ENCODE measurements around the gene HIPK4. TPM values are rescaled to one million over a fixed set of nuclear protein-coding genes. Genes with fewer than 3 reads are reported as not detected.
"Not testable (repeated sequence)": the region's sequence is repeated elsewhere in the genome, so short reads cannot be mapped to it uniquely, and the experiment has no call there.

Gene HIPK4
- total RNA-seq, 2 donors from 2014 or later: not detected

GRCh38 chr19:40413291-40413845 lies 23.4 kb upstream of the HIPK4 start, which contains the start of gene PRX:
TSS of gene PRX (minus strand) at chr19:40413378. CDS start at chr19:40407932, 5,446 bp downstream.
- TF ChIP-seq, protein P1, sequence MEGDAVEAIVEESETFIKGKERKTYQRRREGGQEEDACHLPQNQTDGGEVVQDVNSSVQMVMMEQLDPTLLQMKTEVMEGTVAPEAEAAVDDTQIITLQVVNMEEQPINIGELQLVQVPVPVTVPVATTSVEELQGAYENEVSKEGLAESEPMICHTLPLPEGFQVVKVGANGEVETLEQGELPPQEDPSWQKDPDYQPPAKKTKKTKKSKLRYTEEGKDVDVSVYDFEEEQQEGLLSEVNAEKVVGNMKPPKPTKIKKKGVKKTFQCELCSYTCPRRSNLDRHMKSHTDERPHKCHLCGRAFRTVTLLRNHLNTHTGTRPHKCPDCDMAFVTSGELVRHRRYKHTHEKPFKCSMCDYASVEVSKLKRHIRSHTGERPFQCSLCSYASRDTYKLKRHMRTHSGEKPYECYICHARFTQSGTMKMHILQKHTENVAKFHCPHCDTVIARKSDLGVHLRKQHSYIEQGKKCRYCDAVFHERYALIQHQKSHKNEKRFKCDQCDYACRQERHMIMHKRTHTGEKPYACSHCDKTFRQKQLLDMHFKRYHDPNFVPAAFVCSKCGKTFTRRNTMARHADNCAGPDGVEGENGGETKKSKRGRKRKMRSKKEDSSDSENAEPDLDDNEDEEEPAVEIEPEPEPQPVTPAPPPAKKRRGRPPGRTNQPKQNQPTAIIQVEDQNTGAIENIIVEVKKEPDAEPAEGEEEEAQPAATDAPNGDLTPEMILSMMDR (IDR thresholded peaks at IDR 0.05): no peak
- H3K4me3 ChIP-seq: no peak within 1 kb of the TSS
- H3K9me3 ChIP-seq: no peaks in the 10 kb centered on the region
- H3K36me3 ChIP-seq: no peaks in the 10 kb centered on the region
- no peaks in the 10 kb centered on the region for H3K27me3 ChIP-seq
- no peak for DNase-seq
- H3K4me1 ChIP-seq: no peaks in the 10 kb centered on the region
- H3K27ac ChIP-seq: no peak within 1 kb of the TSS
- intact Hi-C loops (cut with DNase I): no loop called here
- no peak within 1 kb of the TSS for H3K9ac ChIP-seq (ENCODE audit: low read depth in 2 of 2, low read length in 2 of 2)

DNA sequence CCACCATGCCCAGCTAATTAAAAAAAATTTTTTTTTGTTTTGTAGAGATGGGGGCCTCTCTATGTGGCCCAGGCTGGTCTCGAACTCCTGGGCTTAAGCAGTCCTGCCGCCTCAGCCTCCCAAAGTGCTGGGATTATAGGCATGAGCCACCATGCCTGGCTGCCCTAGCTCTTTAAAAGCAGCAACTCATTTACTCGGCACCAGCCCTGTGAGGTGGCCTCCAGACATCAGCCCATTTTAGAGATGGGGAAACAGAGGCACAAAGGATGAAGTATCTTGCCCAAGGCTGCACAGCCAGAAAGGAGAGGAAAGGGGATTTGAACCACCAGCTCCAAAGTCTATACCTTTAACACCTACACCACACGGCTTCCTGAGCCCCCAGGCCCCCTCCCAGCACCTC lies 22.9 kb upstream of the HIPK4 start:
- intact Hi-C loops (cut with DNase I): no loop called here
- Histone ChIP-seq H3K27me3 (no peaks in the 10 kb centered on the region), H3K36me3 (no peaks in the 10 kb centered on the region), H3K4me1 (no peaks in the 10 kb centered on the region), H3K9me3 (no peaks in the 10 kb centered on the region), H3K9ac (ENCODE audit: low read depth in 2 of 2, low read length in 2 of 2) (no peak overlapping the region), H3K4me3 (no peak overlapping the region), H3K27ac (no peak overlapping the region)
- TF ChIP-seq, protein P1 (IDR thresholded peaks at IDR 0.05): no peak
- no peak for DNase-seq

GRCh38 chr19:40411958-40412499 lies 22.0 kb upstream of the HIPK4 start:
- Histone ChIP-seq H3K27ac (no peak overlapping the region), H3K4me1 (no peaks in the 10 kb centered on the region), H3K9ac (ENCODE audit: low read depth in 2 of 2, low read length in 2 of 2) (no peak overlapping the region), H3K9me3 (no peaks in the 10 kb centered on the region), H3K36me3 (no peaks in the 10 kb centered on the region), H3K4me3 (no peak overlapping the region), H3K27me3 (no peaks in the 10 kb centered on the region)
- TF ChIP-seq, protein P1 (IDR thresholded peaks at IDR 0.05): no peak
- no peak for DNase-seq
- intact Hi-C loops (cut with DNase I): no loop called here

GRCh38 chr19:40411125-40411842 lies 21.3 kb upstream of the HIPK4 start:
- TF ChIP-seq, protein P1 (IDR thresholded peaks at IDR 0.05): no peak
- no peak overlapping the region for H3K9ac ChIP-seq (ENCODE audit: low read depth in 2 of 2, low read length in 2 of 2)
- no peak overlapping the region for H3K4me3 ChIP-seq
- no peak for DNase-seq
- no peaks in the 10 kb centered on the region for H3K9me3 ChIP-seq
- no peak overlapping the region for H3K27ac ChIP-seq
- H3K27me3 ChIP-seq: no peaks in the 10 kb centered on the region
- intact Hi-C loops (cut with DNase I): no loop called here
- no peaks in the 10 kb centered on the region for H3K4me1 ChIP-seq
- no peaks in the 10 kb centered on the region for H3K36me3 ChIP-seq

DNA sequence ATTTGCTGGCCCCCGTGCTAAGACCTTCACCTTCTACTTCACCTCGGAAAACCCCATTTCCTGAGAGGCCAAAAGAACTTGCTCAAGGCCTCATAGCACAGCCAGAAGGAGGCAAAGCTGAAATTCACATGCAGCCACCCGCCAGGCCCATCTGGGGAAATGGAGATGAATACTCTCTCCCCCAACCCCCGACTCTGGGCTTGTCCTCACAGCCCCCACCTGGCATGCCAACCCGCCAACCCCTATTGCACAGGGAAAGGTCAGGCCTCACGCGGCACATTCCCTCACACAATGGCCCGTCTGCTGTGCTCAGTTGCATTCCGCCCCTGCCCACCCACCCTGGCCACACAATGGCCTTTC lies 20.0 kb upstream of the HIPK4 start:
- no peak overlapping the region for H3K4me3 ChIP-seq
- H3K9me3 ChIP-seq: no peaks in the 10 kb centered on the region
- TF ChIP-seq, protein P1 (IDR thresholded peaks at IDR 0.05): no peak
- H3K4me1 ChIP-seq: no peaks in the 10 kb centered on the region
- DNase-seq: no peak
- no peaks in the 10 kb centered on the region for H3K36me3 ChIP-seq
- no peak overlapping the region for H3K9ac ChIP-seq (ENCODE audit: low read depth in 2 of 2, low read length in 2 of 2)
- intact Hi-C loops (cut with DNase I): no loop called here
- no peak overlapping the region for H3K27ac ChIP-seq
- no peaks in the 10 kb centered on the region for H3K27me3 ChIP-seq

GRCh38 chr19:40408598-40408925 lies 18.6 kb upstream of the HIPK4 start:
- H3K27me3 ChIP-seq; DNase-seq; H3K4me3 ChIP-seq; H3K9me3 ChIP-seq; H3K36me3 ChIP-seq; H3K4me1 ChIP-seq; H3K9ac ChIP-seq (ENCODE audit: low read depth in 2 of 2, low read length in 2 of 2); intact Hi-C loops (cut with DNase I); H3K27ac ChIP-seq: not testable (repeated sequence)

Data from colonic mucosa (tissue), 4 donors.